Panc1 (cell line): Measurements from ENCODE around the gene C14orf132. TPM values are rescaled to one million over a fixed set of nuclear protein-coding genes. Genes with fewer than 3 reads are reported as not detected.

Experiments used
- ATAC-seq: fragments of 200-7000 bp; cut with Tn5 transposase; 2 replicates; pipeline ENCODE4 v1.9.1; 2020; ENCODE audit warnings: mild to moderate bottlenecking, moderate library complexity
- BruUV-seq: library from RNA; stranded (reverse); fragments of 400-500 nt; replicated peaks from 2 replicates; lab custom pipeline; 2021; lab: Mats Ljungman, UMichigan
- CTCF ChIA-PET: fragments of 300-600 bp; sonication (Branson Sonifier 250); formaldehyde crosslinking; loops from one replicate; lab custom pipeline; 2022; ENCODE audit warnings: antibody characterized with exemption; lab: Charles Lee
- POLR2A ChIA-PET: fragments of 300-600 bp; sonication (Branson Sonifier 250); formaldehyde crosslinking; loops from one replicate; lab custom pipeline; 2022; ENCODE audit warnings: antibody characterized with exemption; lab: Charles Lee
- DNase-seq: peaks from one replicate; pipeline ENCODE4 v3.0.0-alpha.2; 2010; ENCODE audit warnings: low read depth, low spot score
- H3K27ac ChIP-seq: 2 replicates; pipeline ENCODE4 v1.5.1; 2011; ENCODE audit warnings: mild to moderate bottlenecking, low read length, inconsistent platforms
- H3K27me3 ChIP-seq: fragments of 200-500 bp; sonication (Bioruptor generic); 2 replicates; pipeline ENCODE4 v1.6.0; 2014; ENCODE audit warnings: low read length, inconsistent platforms; ENCODE audit not compliant: control insufficient read depth, insufficient read depth
- H3K36me3 ChIP-seq: fragments of 200-500 bp; sonication (Bioruptor generic); 2 replicates; pipeline ENCODE4 v1.5.1; 2014; ENCODE audit warnings: inconsistent platforms, mild to moderate bottlenecking, low read length, moderate library complexity; ENCODE audit not compliant: control insufficient read depth, insufficient read depth
- H3K4me1 ChIP-seq: 2 replicates; pipeline ENCODE4 v1.5.1; 2011; ENCODE audit warnings: inconsistent platforms, mild to moderate bottlenecking, low read length, moderate library complexity; ENCODE audit not compliant: control insufficient read depth, insufficient read depth
- H3K4me3 ChIP-seq, 2 experiments: 2 replicates each; pipeline ENCODE4 v1.5.1; 2011 to 2012; ENCODE audit warnings: low read depth in 2 of 2, low read length in 2 of 2, mild to moderate bottlenecking in 2 of 2, inconsistent platforms in 1 of 2, moderate library complexity in 1 of 2
- H3K9me3 ChIP-seq: fragments of 200-500 bp; sonication (Bioruptor generic); 2 replicates; pipeline ENCODE4 v1.5.1; 2014; ENCODE audit warnings: low read depth, mild to moderate bottlenecking, inconsistent platforms, low read length, moderate library complexity; ENCODE audit not compliant: control insufficient read depth, insufficient read depth
- POLR2AphosphoS5 ChIP-seq: IDR thresholded peaks from 2 replicates; pipeline ENCODE4 v1.6.1; 2012; ENCODE audit warnings: mild to moderate bottlenecking, low read depth, low read length, moderate library complexity
- SIN3A ChIP-seq: IDR thresholded peaks from 2 replicates; pipeline ENCODE4 v1.6.1; 2012; ENCODE audit warnings: low read depth, mild to moderate bottlenecking, low read length, moderate library complexity, borderline replicate concordance; ENCODE audit not compliant: insufficient read depth
- TCF7L2 ChIP-seq: IDR thresholded peaks from 2 replicates; pipeline ENCODE4 v1.6.1; 2011; ENCODE audit warnings: mild to moderate bottlenecking, low read depth, low read length, inconsistent platforms
- in situ Hi-C: cut with HindIII; loops from 2 replicates; pipeline ENCODE4 v1.10.0; 2016; ENCODE audit warnings: low sequenced_read_pairs, low pct_unique_long_range_greater_than_20kb
- intact Hi-C: fragments of 100-400 bp; cut with micrococcal nuclease; formaldehyde crosslinking; loops from one replicate; pipeline ENCODE4 v1.10.0; 2022; ENCODE audit not compliant: unreplicated experiment
- total RNA-seq: library from RNA; stranded (reverse); gene quantifications from one replicate; pipeline ENCODE4 v1.2.1, GENCODE V29; 2021; ENCODE audit not compliant: unreplicated experiment
- TF ChIP-seq, protein P1 (sequence below), 2 experiments: IDR thresholded peaks; 2 replicates each; pipeline ENCODE4 v1.6.1; 2011 to 2012; ENCODE audit warnings: low read depth in 2 of 2, control low read depth in 1 of 2, low read length in 1 of 2, mild to moderate bottlenecking in 1 of 2, moderate library complexity in 1 of 2; ENCODE audit not compliant: insufficient read depth in 1 of 2
- TF ChIP-seq, protein P2 (sequence below): fragments of 450-650 bp; IDR thresholded peaks from 2 replicates; pipeline ENCODE4 v1.5.1; 2017; ENCODE audit warnings: mild to moderate bottlenecking

C14orf132 gene
- total RNA-seq, 1 experiment from 2014 or later: 23.0 TPM

DNA sequence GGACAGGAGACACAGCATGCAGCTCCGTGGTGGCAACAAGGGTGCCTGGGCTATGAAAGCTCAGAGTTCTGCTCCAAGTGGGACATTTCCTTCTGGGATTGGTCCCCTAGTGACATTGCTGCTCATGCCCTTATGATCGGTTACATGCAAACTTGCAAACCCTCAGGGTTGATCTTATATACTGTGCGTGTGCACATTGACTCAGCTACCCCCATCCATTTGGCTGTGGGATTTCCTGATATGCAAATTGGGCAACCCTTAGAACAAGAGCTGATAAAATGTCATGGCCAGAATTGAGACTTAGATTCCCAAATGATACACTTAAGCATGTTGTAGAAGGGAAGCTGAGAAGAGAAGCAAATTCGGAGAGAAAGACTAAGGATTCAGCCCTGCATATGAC lies 92.7 kb downstream of the C14orf132 start:
- no peak overlapping the region for H3K27ac ChIP-seq
- in situ Hi-C loops: no loop called here

DNA sequence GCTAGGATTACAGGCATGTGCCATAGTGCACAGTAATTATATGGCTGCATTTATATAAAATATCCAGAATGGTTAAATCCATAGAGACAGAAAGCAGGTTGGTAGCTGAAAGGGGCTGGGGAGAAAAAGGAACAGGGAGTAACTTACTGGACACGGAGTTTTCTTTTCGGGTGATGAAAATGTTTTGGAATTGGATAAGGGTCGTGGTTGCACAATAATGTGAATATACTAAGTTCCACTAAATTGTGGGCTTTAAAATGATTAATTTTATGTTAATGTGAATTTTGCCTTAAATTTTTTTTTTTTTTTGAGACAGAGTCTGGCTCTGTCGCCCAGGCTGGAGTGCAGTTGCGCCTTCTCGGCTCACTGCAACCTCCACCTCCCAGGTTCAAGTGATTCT lies 95.3 kb downstream of the C14orf132 start:
- no peak for DNase-seq
- CTCF ChIA-PET: interaction anchor here (0.6 kb wide), 1 partner anchor 145 kb away, joined by 4 read pairs; no protein-coding TSS in a partner anchor
- no peaks in the 10 kb centered on the region for H3K4me1 ChIP-seq
- no TSS peak for BruUV-seq
- no peaks in the 10 kb centered on the region for H3K27me3 ChIP-seq
- intact Hi-C loops: no loop called here
- no peaks in the 10 kb centered on the region for H3K9me3 ChIP-seq
- no peaks in the 10 kb centered on the region for H3K36me3 ChIP-seq
- POLR2A ChIA-PET: no interaction called here
- in situ Hi-C loops: no loop called here
- TF ChIP-seq POLR2AphosphoS5 (no peak), SIN3A (no peak), TCF7L2 (no peak)
- TF ChIP-seq, protein P1, sequence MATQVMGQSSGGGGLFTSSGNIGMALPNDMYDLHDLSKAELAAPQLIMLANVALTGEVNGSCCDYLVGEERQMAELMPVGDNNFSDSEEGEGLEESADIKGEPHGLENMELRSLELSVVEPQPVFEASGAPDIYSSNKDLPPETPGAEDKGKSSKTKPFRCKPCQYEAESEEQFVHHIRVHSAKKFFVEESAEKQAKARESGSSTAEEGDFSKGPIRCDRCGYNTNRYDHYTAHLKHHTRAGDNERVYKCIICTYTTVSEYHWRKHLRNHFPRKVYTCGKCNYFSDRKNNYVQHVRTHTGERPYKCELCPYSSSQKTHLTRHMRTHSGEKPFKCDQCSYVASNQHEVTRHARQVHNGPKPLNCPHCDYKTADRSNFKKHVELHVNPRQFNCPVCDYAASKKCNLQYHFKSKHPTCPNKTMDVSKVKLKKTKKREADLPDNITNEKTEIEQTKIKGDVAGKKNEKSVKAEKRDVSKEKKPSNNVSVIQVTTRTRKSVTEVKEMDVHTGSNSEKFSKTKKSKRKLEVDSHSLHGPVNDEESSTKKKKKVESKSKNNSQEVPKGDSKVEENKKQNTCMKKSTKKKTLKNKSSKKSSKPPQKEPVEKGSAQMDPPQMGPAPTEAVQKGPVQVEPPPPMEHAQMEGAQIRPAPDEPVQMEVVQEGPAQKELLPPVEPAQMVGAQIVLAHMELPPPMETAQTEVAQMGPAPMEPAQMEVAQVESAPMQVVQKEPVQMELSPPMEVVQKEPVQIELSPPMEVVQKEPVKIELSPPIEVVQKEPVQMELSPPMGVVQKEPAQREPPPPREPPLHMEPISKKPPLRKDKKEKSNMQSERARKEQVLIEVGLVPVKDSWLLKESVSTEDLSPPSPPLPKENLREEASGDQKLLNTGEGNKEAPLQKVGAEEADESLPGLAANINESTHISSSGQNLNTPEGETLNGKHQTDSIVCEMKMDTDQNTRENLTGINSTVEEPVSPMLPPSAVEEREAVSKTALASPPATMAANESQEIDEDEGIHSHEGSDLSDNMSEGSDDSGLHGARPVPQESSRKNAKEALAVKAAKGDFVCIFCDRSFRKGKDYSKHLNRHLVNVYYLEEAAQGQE (IDR thresholded peaks at IDR 0.05; ENCODE audit: insufficient read depth in 1 of 2, low read depth in 2 of 2, low read length in 1 of 2): no peak
- TF ChIP-seq, protein P2, sequence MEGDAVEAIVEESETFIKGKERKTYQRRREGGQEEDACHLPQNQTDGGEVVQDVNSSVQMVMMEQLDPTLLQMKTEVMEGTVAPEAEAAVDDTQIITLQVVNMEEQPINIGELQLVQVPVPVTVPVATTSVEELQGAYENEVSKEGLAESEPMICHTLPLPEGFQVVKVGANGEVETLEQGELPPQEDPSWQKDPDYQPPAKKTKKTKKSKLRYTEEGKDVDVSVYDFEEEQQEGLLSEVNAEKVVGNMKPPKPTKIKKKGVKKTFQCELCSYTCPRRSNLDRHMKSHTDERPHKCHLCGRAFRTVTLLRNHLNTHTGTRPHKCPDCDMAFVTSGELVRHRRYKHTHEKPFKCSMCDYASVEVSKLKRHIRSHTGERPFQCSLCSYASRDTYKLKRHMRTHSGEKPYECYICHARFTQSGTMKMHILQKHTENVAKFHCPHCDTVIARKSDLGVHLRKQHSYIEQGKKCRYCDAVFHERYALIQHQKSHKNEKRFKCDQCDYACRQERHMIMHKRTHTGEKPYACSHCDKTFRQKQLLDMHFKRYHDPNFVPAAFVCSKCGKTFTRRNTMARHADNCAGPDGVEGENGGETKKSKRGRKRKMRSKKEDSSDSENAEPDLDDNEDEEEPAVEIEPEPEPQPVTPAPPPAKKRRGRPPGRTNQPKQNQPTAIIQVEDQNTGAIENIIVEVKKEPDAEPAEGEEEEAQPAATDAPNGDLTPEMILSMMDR: no peak
- no peak overlapping the region for H3K27ac ChIP-seq
- ATAC-seq: no peak
- H3K4me3 ChIP-seq: no peak overlapping the region

More for the DNA sequence above, 92.7 kb downstream of the C14orf132 start:
- POLR2A ChIA-PET: no interaction called here
- CTCF ChIA-PET: no interaction called here
- no peak for TF ChIP-seq TCF7L2
- TF ChIP-seq, protein P2: no peak
- no peak for TF ChIP-seq SIN3A
- no peak for TF ChIP-seq POLR2AphosphoS5
- TF ChIP-seq, protein P1 (IDR thresholded peaks at IDR 0.05; ENCODE audit: insufficient read depth in 1 of 2, low read depth in 2 of 2, low read length in 1 of 2): no peak
- no peaks in the 10 kb centered on the region for H3K4me1 ChIP-seq
- DNase-seq: no peak
- ATAC-seq: no peak
- no peak overlapping the region for H3K4me3 ChIP-seq
- intact Hi-C loops: no loop called here
- H3K27me3 ChIP-seq: no peaks in the 10 kb centered on the region
- H3K9me3 ChIP-seq: no peaks in the 10 kb centered on the region
- BruUV-seq: no TSS peak
- H3K36me3 ChIP-seq: no peaks in the 10 kb centered on the region
